Kidney epithelial cell (primary cell): Measurements from ENCODE around the gene CUBN. TPM values are rescaled to one million over a fixed set of nuclear protein-coding genes. Genes with fewer than 3 reads are reported as not detected.

ENCODE experiments used
- DNase-seq: peaks from one replicate; pipeline ENCODE4 v3.0.0-alpha.2; 2010; ENCODE audit warnings: low read depth
- H3K27me3 ChIP-seq: 2 replicates; pipeline ENCODE4 v1.6.0; 2011; ENCODE audit warnings: low read length; ENCODE audit not compliant: control insufficient read depth, insufficient read depth
- H3K36me3 ChIP-seq: 2 replicates; pipeline ENCODE4 v1.5.1; 2011; ENCODE audit warnings: low read length; ENCODE audit not compliant: control insufficient read depth, insufficient read depth
- H3K4me3 ChIP-seq: 2 replicates; pipeline ENCODE4 v1.5.1; 2011; ENCODE audit warnings: low read depth, mild to moderate bottlenecking, control low read depth, low read length
- total RNA-seq: library from RNA; depleted of rRNA; stranded (reverse); fragments of >200 nt; gene quantifications from 2 replicates; pipeline ENCODE4 v1.2.3, GENCODE V29; 2015
- TF ChIP-seq, protein P1 (sequence below): IDR thresholded peaks from 2 replicates; pipeline ENCODE4 v1.5.1; 2011; ENCODE audit warnings: mild to moderate bottlenecking, moderate library complexity, low read length, control low read depth, inconsistent platforms; ENCODE audit not compliant: insufficient read depth, poor library complexity, severe bottlenecking

The CUBN gene
- total RNA-seq, 1 donor from 2014 or later = 1.3 TPM

DNA sequence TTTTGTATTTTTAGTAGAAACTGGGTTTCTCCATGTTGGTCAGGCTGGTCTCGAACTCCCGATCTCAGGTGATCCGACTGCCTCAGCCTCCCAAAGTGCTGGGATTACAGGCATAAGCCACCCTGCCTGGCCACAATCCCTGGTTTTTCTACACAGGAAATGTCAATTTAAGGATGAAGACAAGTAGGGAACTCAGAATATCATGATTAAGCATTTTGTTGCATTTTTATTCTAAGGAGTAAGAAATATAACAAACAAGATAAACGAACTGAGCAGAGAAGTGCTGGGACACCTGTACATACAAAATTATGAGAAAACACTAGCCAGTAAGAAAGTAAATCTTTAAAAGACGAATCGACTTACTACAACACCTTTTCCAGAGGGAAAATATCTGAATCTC is 69.3 kb downstream of the CUBN start:
- TF ChIP-seq, protein P1, sequence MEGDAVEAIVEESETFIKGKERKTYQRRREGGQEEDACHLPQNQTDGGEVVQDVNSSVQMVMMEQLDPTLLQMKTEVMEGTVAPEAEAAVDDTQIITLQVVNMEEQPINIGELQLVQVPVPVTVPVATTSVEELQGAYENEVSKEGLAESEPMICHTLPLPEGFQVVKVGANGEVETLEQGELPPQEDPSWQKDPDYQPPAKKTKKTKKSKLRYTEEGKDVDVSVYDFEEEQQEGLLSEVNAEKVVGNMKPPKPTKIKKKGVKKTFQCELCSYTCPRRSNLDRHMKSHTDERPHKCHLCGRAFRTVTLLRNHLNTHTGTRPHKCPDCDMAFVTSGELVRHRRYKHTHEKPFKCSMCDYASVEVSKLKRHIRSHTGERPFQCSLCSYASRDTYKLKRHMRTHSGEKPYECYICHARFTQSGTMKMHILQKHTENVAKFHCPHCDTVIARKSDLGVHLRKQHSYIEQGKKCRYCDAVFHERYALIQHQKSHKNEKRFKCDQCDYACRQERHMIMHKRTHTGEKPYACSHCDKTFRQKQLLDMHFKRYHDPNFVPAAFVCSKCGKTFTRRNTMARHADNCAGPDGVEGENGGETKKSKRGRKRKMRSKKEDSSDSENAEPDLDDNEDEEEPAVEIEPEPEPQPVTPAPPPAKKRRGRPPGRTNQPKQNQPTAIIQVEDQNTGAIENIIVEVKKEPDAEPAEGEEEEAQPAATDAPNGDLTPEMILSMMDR = no peak
- no peak for DNase-seq
- H3K36me3 ChIP-seq = no peaks in the 10 kb centered on the region
- no peak overlapping the region for H3K4me3 ChIP-seq
- no peaks in the 10 kb centered on the region for H3K27me3 ChIP-seq

GRCh38 chr10:17059197-17059688 is 70.4 kb downstream of the CUBN start:
- TF ChIP-seq, protein P1 = no peak
- DNase-seq = no peak
- Histone ChIP-seq H3K36me3 (no peaks in the 10 kb centered on the region), H3K27me3 (no peaks in the 10 kb centered on the region), H3K4me3 (no peak overlapping the region)

DNA sequence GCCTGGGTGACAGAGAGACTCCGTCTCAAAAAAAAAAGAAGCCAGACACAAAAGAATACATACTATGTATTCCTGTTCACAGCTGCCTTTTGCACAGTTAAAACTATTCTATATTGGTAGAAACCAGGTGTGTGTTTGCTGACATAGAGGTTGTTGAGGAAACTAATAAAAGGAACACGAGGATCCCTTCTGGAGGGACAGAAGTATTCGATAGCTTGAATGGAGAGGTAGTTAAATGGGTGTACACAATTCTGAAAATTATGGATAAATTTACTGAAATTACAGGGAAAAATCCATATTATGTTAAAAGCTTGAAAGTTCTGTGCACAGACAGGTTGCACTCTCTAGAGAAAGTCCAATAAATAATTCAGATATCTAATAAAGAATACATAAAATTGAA is 71.5 kb downstream of the CUBN start:
- TF ChIP-seq, protein P1 = no peak
- no peak for DNase-seq
- no peaks in the 10 kb centered on the region for H3K27me3 ChIP-seq

DNA sequence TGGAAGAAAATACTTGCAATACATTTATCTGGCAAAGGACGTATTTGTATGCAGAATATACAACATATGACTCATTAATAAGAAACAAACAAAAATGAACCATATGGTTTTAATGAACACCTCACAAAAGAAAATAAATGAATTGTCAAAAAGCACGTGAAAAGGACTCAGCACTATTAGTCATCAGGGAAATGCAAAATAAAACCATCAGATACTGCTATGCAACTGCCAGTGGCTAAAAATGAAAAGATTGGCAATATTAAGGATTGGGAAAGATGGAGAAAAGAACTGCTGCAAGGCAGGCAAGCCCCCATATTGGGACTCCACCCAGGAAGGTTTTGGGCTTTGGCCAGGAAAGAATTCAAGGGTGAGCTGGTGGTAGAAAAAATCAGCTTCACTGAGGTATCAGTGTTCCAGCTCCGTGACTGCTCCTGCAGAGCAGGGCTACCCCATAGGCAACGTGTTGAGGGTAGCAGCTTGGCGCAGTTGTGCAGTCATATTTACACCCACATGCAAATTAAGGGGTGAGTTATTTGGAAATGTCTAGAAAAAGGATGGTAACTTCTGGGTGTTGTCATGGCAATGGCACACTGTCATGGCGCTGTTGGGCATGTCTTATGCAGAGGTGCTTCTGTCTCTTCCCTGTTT is 72.7 kb downstream of the CUBN start:
- DNase-seq = no peak
- TF ChIP-seq, protein P1 = no peak

More for the DNA sequence above, 71.5 kb downstream of the CUBN start:
- Histone ChIP-seq H3K36me3 (no peaks in the 10 kb centered on the region), H3K4me3 (no peak overlapping the region)

GRCh38 chr10:17053513-17053912 is 76.1 kb downstream of the CUBN start:
- no peak overlapping the region for H3K4me3 ChIP-seq
- H3K36me3 ChIP-seq = no peaks in the 10 kb centered on the region
- no peak for DNase-seq
- no peaks in the 10 kb centered on the region for H3K27me3 ChIP-seq
- TF ChIP-seq, protein P1 = no peak

More for the DNA sequence above, 72.7 kb downstream of the CUBN start:
- Histone ChIP-seq H3K36me3 (no peaks in the 10 kb centered on the region), H3K27me3 (no peaks in the 10 kb centered on the region), H3K4me3 (no peak overlapping the region)

DNA sequence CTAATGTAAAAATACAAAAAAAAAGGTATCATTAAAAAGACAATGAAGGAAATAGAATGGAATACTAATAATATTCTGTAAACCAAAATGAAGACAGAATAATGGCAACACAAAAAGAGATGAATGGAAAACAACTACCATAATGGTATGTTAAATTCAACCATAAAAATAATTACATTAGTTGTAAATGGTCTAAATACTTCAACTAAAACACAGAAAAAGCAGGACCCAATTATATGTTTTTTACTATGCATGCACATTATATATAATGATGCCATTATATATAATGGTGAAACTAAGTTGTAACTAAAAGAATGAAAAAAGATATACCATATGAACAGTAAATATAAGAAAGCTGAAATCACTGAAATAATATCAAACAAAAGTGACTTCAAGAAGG is 76.5 kb downstream of the CUBN start:
- no peak overlapping the region for H3K4me3 ChIP-seq
- H3K27me3 ChIP-seq = no peaks in the 10 kb centered on the region
- TF ChIP-seq, protein P1 = no peak
- no peak for DNase-seq
- no peaks in the 10 kb centered on the region for H3K36me3 ChIP-seq
